Activated CD8-positive, alpha-beta memory T cell treated with anti-CD3 and anti-CD28 coated beads, Interleukin-2, amount 50 U/mL, for 24 hours (primary cell): Measurements from ENCODE around the gene ASIC4.

Source experiments
- DNase-seq: peaks from one replicate; pipeline ENCODE4 v3.0.0-alpha.2; 2020; ENCODE audit errors: extremely low read depth

Gene ASIC4

DNA sequence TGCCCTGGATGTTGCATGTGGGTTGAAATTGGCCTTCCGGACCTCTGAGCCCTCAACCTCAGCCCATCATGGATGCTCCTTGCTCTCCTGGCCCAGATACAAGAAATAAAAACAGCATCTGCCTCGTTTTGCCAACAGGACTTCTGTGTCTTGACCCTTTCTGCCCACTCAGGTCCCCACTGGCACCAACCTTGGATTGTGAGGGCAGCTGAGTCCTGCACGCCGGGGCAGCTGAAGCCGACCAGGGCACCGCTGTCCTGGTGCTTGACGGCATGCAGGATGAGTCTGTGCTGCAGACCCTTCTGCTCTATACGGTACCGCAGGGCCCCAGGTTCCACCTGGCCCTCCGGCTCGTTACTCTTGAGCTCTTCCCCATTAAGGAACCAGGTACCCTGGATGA lies 52.4 kb downstream of the ASIC4 start:
- no peak for DNase-seq

GRCh38 chr2:219567131-219567530 lies 52.8 kb downstream of the ASIC4 start:
- DNase-seq, result no peak

GRCh38 chr2:219567791-219568361 lies 53.6 kb downstream of the ASIC4 start:
- DNase-seq, result no peak

- no peak for DNase-seq
Measured at GRCh38 chr2:219569041-219569440, 54.8 kb downstream of the ASIC4 start.

DNA sequence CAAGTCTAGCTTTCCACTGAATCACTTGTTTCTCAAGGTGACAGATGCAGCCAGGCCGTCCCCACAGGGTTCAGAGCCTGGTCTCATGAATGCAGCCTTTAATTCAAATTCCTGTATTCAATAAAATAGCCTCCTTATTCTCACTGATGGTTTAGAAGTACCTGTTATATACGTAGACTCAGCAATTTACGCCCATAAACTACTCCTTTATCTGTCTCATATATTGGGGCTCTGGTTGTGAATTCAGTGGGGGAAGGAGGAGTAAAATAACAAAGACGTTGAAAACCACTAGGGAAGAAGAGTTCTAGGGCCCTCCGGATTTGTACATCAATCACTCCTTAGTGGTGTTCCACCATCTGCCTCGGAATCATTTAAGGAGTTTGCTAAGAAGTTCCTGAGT lies 55.4 kb downstream of the ASIC4 start:
- no peak for DNase-seq

GRCh38 chr2:219570194-219570923 lies 56.1 kb downstream of the ASIC4 start:
- DNase-seq, result no peak

GRCh38 chr2:219570924-219571310 lies 56.6 kb downstream of the ASIC4 start:
- DNase-seq, result no peak

DNA sequence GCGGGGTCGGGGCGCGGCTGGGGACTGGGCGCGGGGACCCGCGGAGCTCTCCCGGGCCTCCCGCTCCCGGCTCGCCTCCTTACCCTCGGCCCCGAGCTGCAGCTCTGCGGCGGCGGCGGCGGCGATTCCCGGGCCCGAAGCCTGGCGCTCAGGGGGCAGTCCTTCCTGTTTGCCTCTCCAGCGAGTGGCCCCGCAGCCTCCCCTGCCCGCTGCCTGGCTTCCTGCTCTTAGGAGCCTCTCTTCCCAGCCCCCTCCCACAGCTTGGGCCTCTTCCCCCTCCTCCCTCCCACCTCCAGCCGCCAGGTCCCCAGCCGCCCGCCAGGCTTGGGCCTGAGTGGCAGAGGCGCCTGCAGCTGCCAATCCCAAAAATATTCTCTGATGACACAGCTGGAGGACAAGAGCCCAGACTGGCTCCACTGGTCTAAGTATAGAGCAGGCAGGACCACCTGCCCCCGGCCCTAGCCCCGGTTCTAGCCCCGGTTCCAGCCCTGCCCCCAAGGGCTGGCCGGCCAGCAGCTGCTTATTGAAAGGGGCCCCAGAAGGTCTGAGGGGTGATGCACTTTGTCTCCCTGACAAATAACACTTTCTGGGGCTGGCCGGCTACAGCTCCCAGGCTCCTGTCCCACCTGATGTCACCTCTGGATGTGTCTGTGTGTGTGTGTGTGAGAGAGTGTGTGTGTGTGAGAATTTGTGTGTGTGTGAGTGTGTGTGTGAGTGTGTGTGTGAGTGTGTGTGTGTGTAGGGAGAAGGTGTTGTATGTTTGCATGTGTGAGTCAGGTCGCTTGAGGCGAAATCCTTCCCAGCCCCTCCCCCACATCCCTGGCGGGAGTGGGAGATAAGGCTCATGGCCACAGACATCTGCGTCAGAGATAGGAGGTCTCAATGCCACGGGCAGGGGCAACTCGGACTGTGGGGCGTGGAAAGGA lies 57.3 kb downstream of the ASIC4 start, which contains the start of gene OBSL1:
OBSL1 (minus strand) TSS at position 229 of the 926 bp plus-strand sequence. CDS start 307 bp downstream, outside the sequence.
- DNase-seq, result no peak

DNA sequence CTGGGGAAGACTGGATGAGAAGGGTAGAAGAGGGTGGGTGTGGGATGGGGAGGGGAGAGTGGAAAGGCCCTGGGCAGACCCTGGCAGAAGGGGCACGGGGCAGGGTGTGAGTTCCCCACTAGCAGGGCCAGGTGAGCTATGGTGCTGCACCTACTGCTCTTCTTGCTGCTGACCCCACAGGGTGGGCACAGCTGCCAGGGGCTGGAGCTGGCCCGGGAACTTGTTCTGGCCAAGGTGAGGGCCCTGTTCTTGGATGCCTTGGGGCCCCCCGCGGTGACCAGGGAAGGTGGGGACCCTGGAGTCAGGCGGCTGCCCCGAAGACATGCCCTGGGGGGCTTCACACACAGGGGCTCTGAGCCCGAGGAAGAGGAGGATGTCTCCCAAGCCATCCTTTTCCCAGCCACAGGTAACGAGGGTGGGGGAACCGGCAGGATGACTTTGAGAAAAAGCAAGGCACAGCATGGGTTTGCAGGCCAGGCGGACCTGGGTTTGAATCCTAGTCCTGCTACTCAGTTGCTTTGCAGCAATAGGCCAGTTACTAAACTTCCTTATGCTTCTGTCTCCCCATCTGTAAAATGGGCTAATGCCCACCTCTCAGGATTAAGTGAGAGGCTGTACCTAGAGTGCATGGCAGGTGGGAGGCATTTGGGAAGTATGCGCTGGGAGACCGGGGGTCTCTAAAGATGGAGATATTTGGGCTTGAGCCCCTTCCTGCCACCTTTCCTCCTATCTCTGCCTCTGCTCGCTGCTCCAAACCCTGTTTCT lies 58.1 kb downstream of the ASIC4 start, which contains the start of gene INHA:
INHA (plus strand) TSS at position 74 of the 765 bp plus-strand sequence; CDS start at position 139, 65 bp downstream.
- DNase-seq, result no peak

- DNase-seq, result no peak
Measured at GRCh38 chr2:219573166-219573565, 58.9 kb downstream of the ASIC4 start.

DNA sequence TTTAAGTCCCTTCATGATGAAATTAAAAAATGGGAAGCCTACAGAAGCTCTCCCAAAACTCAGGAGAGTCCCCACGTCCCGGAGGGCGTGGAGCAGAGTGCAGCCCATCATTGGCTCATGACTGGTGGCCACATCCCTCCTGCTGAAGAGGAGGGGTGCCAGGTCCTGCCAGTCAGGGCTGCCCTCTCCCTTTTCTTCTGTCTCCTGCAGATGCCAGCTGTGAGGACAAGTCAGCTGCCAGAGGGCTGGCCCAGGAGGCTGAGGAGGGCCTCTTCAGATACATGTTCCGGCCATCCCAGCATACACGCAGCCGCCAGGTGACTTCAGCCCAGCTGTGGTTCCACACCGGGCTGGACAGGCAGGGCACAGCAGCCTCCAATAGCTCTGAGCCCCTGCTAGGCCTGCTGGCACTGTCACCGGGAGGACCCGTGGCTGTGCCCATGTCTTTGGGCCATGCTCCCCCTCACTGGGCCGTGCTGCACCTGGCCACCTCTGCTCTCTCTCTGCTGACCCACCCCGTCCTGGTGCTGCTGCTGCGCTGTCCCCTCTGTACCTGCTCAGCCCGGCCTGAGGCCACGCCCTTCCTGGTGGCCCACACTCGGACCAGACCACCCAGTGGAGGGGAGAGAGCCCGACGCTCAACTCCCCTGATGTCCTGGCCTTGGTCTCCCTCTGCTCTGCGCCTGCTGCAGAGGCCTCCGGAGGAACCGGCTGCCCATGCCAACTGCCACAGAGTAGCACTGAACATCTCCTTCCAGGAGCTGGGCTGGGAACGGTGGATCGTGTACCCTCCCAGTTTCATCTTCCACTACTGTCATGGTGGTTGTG lies 60.4 kb downstream of the ASIC4 start:
- no peak for DNase-seq

GRCh38 chr2:219575566-219576504 lies 61.6 kb downstream of the ASIC4 start:
- DNase-seq, result no peak

DNA sequence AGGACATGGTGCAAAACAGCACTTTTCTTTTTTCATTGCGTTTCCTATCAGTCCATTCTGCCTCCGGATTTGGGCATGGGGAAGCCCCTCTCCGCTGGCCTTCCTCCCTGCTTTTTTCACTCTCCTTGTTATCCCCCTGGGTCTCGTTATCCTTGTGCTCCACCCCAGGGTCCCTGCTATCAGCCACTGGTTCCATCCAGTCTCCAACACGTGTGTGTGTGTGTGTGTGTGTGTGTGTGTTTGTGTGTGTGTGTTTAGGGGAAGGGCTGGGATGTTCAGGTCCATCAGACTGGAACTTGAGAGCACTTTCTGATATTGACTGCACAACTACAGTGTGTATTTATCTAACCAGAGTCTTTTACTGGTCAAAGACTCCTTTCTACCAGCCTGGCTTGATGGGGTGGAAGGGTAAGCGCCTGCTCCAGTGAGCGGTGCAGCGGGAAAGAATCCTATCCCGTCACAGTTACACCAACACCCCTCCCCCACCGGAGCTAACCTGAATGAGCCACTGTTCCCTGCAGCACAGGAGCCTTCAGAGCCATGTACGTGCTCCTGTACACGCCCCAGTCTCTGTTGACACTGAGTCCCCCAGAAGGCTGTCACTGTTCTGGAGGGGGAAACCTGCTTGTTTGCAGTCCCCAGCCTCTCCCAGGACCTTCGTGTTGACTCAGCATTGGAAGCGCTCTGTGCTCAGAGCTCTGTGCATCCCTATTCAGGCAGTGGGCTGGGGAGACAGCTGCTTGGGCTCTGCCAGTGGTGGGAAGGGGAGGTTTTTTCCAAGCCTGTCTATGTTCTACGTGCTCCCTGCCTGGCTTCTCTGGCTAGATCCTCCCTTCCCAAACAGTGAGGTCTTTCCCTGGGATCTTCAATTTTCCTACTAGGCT lies 62.5 kb downstream of the ASIC4 start:
- no peak for DNase-seq

DNA sequence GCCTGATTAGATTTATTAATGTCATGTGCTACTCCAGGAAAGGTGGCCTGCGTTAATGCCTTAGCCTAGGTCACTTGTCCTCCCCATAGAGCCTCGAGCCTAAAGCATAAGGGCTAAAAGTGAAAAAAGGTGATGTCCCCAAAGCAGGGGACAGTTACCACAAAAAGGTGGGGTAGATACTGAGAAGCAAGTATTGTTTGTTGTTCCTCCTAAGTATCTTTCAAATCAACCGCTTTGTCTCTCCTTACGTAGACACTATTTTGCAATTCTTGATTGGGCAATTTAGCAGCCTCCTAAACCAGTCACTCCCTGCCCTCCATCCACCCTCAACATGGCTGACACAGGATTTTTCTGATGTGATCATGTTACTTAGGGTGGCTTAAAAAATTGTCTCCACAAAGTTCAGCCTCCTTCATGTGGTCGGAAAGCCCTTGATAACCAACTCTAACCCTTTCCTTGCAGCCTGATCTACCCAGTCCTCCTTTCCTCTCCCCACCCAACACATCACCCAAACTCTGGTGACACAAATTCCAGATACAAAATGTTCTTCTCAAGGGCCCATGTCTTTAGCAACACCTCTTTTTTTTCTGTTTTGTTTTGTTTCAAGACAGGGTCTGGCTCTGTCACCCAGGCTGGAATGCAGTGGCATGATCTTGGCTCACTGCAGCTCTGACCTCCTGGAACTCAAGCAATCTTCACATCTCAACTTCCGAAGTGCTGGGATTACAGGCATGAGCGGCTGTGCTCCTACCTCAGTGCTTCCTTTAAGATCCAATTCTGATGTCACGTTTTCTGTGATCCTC lies 64.7 kb downstream of the ASIC4 start:
- no peak for DNase-seq

GRCh38 chr2:219581346-219581745 lies 67.1 kb downstream of the ASIC4 start:
- no peak for DNase-seq
